ENCODE data around the gene HS2ST1.
A peak's percentile ranks its signal among the peaks of the same experiment; 100 is the strongest.

HS2ST1 gene

GRCh38 chr1:87077959-87078639, 163.7 kb downstream of the HS2ST1 start:
- H3K36me3 Mint-ChIP-seq: no peaks in the 10 kb centered on the region
- peak overlapping the region; percentile 2 for H3K27ac Mint-ChIP-seq
- DNase-seq (ENCODE audit: low spot score in 2 of 2): no peak
- peak; percentile 96 for ATAC-seq
- H3K9me3 Mint-ChIP-seq: no peaks in the 10 kb centered on the region
- H3K4me1 Mint-ChIP-seq: peaks cover 7% of the 10 kb centered on the region
- H3K4me3 Mint-ChIP-seq: no peak overlapping the region

DNA sequence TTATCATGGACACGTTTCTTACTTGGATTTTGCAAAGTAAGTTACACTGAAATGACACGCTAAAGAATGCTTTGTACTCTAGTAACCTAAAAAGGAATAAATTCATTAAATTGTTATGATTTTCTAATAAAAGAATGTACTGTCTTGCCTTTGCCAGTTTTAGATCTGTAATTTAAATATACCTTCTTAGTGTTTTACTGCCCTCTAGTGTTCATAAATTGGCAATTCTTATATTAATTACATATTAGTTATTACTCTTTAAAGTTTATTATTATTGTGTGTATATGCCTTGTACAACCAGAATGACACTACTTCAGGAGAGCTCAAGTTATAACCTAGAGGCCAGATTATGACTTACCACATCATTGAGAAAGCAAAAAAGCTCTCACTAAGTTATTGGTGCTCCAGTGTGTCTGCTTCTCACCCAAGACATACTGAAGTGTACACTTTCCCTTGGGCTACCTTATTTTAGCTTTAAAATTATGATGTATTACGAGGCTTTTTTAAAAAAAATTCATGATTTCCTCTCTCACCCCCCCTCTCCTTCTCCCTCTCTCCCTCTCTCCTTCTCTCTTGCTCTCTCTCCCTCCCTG, 169.9 kb downstream of the HS2ST1 start:
- Mint-ChIP-seq H3K4me3 (no peak overlapping the region), H3K9me3 (no peaks in the 10 kb centered on the region), H3K36me3 (peaks cover 7% of the 10 kb centered on the region), H3K4me1 (no peaks in the 10 kb centered on the region), H3K27ac (no peak overlapping the region)
- DNase-seq (ENCODE audit: low spot score in 2 of 2) (no peak), ATAC-seq (no peak)

DNA sequence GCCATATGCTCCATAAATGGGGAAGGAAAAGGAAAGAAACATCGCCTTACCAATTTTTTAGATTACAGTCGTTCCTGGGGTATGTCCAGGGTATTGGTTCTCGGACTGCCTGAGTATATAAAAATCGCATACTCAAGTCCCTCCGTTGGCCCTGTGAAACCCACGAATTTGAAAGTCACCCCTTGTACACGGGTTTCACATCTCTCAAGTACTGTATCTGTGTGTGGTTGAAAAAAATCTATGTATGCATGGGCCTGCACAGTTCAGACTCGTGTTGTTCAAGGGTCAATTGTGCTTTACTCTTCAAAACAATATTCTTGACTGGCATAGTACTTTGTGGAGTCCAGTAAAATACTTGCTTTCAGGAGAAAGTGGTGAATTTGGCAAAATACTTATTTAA, 171.7 kb downstream of the HS2ST1 start:
- Mint-ChIP-seq H3K27ac (no peak overlapping the region), H3K9me3 (no peaks in the 10 kb centered on the region), H3K36me3 (peaks cover 7% of the 10 kb centered on the region), H3K4me1 (no peaks in the 10 kb centered on the region), H3K4me3 (no peak overlapping the region)
- ATAC-seq (no peak), DNase-seq (ENCODE audit: low spot score in 2 of 2) (no peak)

DNA sequence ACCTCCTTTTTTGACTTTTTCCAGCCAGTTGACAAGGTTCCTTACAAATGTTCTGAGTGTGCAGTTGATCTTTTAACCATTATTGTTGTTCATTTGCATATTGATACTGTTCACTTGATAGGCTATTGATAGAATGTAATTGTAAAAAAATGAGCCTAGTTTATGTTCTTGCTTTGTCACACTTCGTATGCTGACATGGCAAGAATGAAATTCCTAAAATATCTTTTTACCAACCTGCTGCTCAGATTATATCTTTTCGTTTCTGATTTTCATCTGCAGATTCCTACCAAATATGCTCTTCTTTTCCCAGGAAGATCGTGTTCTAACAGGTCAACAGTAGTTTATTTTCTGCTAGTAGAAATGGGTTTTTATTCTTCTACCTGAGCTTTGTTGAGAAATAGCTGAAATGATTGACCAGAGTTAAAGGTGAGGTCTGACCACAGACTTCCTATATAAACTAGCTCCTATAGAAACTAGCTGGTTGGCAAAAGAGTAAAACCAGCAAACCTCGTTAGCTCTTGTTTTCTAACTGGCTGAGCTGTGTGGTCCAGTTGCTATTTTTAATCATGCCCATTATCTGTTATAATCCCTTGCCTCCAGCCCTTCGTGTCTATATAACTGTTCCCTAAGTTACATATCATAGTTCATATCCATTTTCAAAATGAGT, 174.8 kb downstream of the HS2ST1 start:
- ATAC-seq: no peak
- Mint-ChIP-seq H3K9me3 (no peaks in the 10 kb centered on the region), H3K4me1 (no peaks in the 10 kb centered on the region), H3K4me3 (no peak overlapping the region), H3K36me3 (peaks cover 7% of the 10 kb centered on the region), H3K27ac (no peak overlapping the region)
- DNase-seq (ENCODE audit: low spot score in 2 of 2): no peak

GRCh38 chr1:87089823-87090222, 175.4 kb downstream of the HS2ST1 start:
- no peaks in the 10 kb centered on the region for H3K4me1 Mint-ChIP-seq
- no peak overlapping the region for H3K4me3 Mint-ChIP-seq
- no peaks in the 10 kb centered on the region for H3K9me3 Mint-ChIP-seq
- ATAC-seq (no peak), DNase-seq (ENCODE audit: low spot score in 2 of 2) (no peak)
- no peak overlapping the region for H3K27ac Mint-ChIP-seq
- H3K36me3 Mint-ChIP-seq: peaks cover 1% of the 10 kb centered on the region

DNA sequence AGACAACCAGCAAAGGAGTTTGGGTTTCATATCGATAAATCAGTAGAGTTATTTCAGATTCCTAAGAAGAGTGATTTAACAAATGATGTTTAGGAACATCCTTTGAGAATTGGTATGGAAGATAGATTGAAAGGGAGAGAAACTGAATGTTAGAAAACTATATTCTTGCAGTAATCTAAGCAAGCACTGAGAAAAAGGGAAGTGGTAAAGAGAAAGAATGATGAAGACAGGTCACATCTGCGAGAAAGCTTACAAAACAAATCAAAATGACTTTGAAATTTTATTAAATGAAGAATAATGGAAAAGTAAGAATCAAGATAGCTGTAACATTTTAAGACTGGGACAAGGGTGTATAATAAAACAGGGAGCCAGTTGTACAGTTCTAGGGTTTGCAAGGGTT, 177.0 kb downstream of the HS2ST1 start:
- Mint-ChIP-seq H3K4me3 (no peak overlapping the region), H3K36me3 (no peaks in the 10 kb centered on the region), H3K9me3 (no peaks in the 10 kb centered on the region), H3K4me1 (no peaks in the 10 kb centered on the region), H3K27ac (no peak overlapping the region)
- no peak for DNase-seq (ENCODE audit: low spot score in 2 of 2)
- ATAC-seq: no peak

DNA sequence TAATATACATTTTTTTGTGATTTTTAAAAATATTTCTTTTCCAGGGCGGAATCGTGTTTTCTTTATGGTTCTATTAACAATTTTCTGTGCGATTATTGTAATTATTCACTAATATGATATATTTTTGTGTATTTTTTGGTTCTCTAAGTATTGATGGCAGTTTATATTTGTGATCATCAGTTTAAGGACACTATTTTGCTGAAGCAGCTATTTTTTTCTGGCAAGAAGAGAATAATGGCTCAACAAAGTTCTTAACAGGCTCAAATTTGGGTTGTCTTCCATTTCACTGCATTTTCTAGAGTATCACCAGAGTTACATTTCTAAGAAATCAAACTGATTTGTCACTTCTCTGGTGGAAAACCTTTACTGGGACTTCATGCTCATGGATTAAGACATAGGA, 178.4 kb downstream of the HS2ST1 start:
- H3K4me3 Mint-ChIP-seq: no peak overlapping the region
- no peaks in the 10 kb centered on the region for H3K4me1 Mint-ChIP-seq
- no peaks in the 10 kb centered on the region for H3K9me3 Mint-ChIP-seq
- ATAC-seq (no peak), DNase-seq (ENCODE audit: low spot score in 2 of 2) (no peak)
- H3K36me3 Mint-ChIP-seq: no peaks in the 10 kb centered on the region
- H3K27ac Mint-ChIP-seq: no peak overlapping the region

GRCh38 chr1:87093286-87093685, 178.9 kb downstream of the HS2ST1 start:
- no peaks in the 10 kb centered on the region for H3K4me1 Mint-ChIP-seq
- DNase-seq (ENCODE audit: low spot score in 2 of 2) (no peak), ATAC-seq (no peak)
- no peak overlapping the region for H3K4me3 Mint-ChIP-seq
- no peaks in the 10 kb centered on the region for H3K9me3 Mint-ChIP-seq
- H3K27ac Mint-ChIP-seq: no peak overlapping the region
- H3K36me3 Mint-ChIP-seq: no peaks in the 10 kb centered on the region

- no peak overlapping the region for H3K27ac Mint-ChIP-seq
- ATAC-seq (no peak), DNase-seq (ENCODE audit: low spot score in 2 of 2) (no peak)
- H3K9me3 Mint-ChIP-seq: no peaks in the 10 kb centered on the region
- H3K4me3 Mint-ChIP-seq: no peak overlapping the region
- H3K36me3 Mint-ChIP-seq: no peaks in the 10 kb centered on the region
- no peaks in the 10 kb centered on the region for H3K4me1 Mint-ChIP-seq
Measured at GRCh38 chr1:87094238-87094637, 179.8 kb downstream of the HS2ST1 start.

DNA sequence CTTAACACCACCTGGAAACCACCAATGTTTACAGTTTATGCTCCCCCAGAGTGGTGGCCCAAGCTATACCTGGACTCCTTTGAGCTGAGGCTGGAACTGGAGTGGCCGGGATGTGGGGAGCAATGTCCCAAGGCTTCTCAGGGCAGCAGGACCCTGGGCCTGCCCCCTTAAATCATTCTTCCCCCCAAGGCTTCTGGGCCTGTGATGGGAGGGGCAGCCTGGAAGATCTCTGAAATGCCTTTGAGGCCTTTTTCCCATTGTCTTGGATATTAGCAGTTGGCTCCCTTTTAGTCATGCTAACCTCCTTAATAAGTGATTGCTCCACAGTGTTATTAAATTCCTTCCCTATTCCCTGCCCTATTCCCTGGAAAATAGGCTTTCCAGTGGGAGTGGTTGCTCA, 185.8 kb downstream of the HS2ST1 start:
- Mint-ChIP-seq H3K4me1 (no peaks in the 10 kb centered on the region), H3K9me3 (peaks cover 8% of the 10 kb centered on the region), H3K27ac (no peak overlapping the region), H3K4me3 (no peak overlapping the region), H3K36me3 (no peaks in the 10 kb centered on the region)
- DNase-seq (ENCODE audit: low spot score in 2 of 2) (no peak), ATAC-seq (no peak)

- H3K4me1 Mint-ChIP-seq: no peaks in the 10 kb centered on the region
- no peaks in the 10 kb centered on the region for H3K36me3 Mint-ChIP-seq
- no peak overlapping the region for H3K27ac Mint-ChIP-seq
- H3K9me3 Mint-ChIP-seq: peaks cover 8% of the 10 kb centered on the region
- DNase-seq (ENCODE audit: low spot score in 2 of 2) (no peak), ATAC-seq (no peak)
- no peak overlapping the region for H3K4me3 Mint-ChIP-seq
Measured at GRCh38 chr1:87103074-87103473, 188.6 kb downstream of the HS2ST1 start.

- Mint-ChIP-seq H3K4me1 (no peaks in the 10 kb centered on the region), H3K9me3 (peaks cover 8% of the 10 kb centered on the region)
Measured at GRCh38 chr1:87104140-87104539, 189.7 kb downstream of the HS2ST1 start.

DNA sequence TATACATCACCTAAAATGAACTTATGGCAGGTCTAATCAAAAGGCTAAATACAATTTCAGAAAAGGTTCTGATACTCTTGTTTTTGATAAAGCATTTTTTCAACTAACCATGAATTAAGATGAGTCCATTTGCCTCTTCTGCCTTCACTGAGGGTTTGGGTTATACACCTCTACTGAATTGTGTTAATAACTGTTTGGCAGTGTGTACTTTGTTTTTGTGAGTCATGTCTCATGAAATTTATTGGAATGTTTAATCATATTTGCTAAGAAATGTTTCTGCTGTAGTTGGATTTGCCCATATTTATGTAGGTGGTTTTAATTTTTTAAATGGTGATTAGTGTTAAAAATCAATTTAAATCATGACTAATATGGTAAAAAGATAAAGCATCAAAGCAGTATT, 190.5 kb downstream of the HS2ST1 start:
- Mint-ChIP-seq H3K9me3 (peaks cover 8% of the 10 kb centered on the region), H3K4me3 (no peak overlapping the region), H3K4me1 (no peaks in the 10 kb centered on the region), H3K36me3 (no peaks in the 10 kb centered on the region), H3K27ac (no peak overlapping the region)
- no peak for DNase-seq (ENCODE audit: low spot score in 2 of 2)
- no peak for ATAC-seq

More at GRCh38 chr1:87104140-87104539, 189.7 kb downstream of the HS2ST1 start:
- ATAC-seq (no peak), DNase-seq (ENCODE audit: low spot score in 2 of 2) (no peak)
- Mint-ChIP-seq H3K4me3 (no peak overlapping the region), H3K36me3 (no peaks in the 10 kb centered on the region), H3K27ac (no peak overlapping the region)

- Mint-ChIP-seq H3K27ac (no peak overlapping the region), H3K36me3 (no peaks in the 10 kb centered on the region), H3K4me3 (no peak overlapping the region), H3K9me3 (peaks cover 3% of the 10 kb centered on the region), H3K4me1 (no peaks in the 10 kb centered on the region)
- DNase-seq (ENCODE audit: low spot score in 2 of 2) (no peak), ATAC-seq (no peak)
Measured at GRCh38 chr1:87106144-87106543, 191.7 kb downstream of the HS2ST1 start.

DNA sequence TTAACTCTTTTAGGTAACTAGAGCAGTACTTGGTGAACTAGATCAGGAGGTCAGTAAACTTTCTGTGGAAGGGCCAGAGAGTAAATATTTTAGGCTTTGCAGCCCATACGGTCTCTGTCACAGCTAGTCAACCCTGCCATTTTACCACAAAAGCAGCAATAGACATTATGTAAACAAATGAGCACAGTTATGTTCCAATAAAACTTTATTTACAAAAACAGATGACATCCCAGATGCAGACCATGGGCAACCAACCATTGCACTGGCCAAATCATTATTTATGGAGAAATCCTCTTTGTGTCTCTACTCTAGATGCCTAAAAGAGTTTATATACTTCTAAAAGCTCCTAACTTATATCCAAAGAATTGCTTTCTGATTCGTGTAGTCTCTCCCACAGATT, 192.4 kb downstream of the HS2ST1 start:
- H3K4me3 Mint-ChIP-seq: no peak overlapping the region
- ATAC-seq: no peak
- H3K4me1 Mint-ChIP-seq: no peaks in the 10 kb centered on the region
- H3K27ac Mint-ChIP-seq: no peak overlapping the region
- no peak for DNase-seq (ENCODE audit: low spot score in 2 of 2)
- no peaks in the 10 kb centered on the region for H3K36me3 Mint-ChIP-seq
- H3K9me3 Mint-ChIP-seq: no peaks in the 10 kb centered on the region

DNA sequence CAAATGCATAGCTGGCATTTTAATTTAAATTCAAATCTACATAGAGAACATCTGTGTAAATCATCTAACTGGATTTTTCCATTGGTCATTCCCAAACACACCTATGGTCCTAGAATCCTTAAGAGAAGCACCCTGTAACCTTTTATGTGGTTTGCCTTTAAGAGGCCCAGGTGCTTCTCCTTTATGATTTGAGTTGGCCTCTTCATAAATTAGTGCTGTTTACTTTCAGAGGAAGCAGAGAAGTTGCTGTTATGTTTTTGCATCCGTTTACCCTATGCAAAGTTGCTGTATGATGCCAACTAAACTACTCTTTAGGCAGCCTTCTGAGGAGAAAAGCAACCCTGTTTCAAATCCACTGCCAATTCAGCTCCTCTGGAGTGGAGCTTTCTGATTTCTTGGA, 193.8 kb downstream of the HS2ST1 start:
- no peak for ATAC-seq
- no peaks in the 10 kb centered on the region for H3K36me3 Mint-ChIP-seq
- no peaks in the 10 kb centered on the region for H3K9me3 Mint-ChIP-seq
- no peak for DNase-seq (ENCODE audit: low spot score in 2 of 2)
- H3K4me3 Mint-ChIP-seq: no peak overlapping the region
- H3K4me1 Mint-ChIP-seq: no peaks in the 10 kb centered on the region
- no peak overlapping the region for H3K27ac Mint-ChIP-seq

Measured in stimulated activated effector memory CD8-positive, alpha-beta T cell treated with anti-CD3 and anti-CD28 coated beads, Interleukin-12 subunit alpha, Interleukin-12 subunit beta, amount 100 ng/mL, for 72 hours (primary cell).